Measurements from ENCODE around the gene CYYR1.

Gene CYYR1

GRCh38 chr21:26457817-26458216, 115.3 kb downstream of the CYYR1 start:
- H3K36me3 ChIP-seq (replicated peaks): no peaks in the 10 kb centered on the region
- no peaks in the 10 kb centered on the region for H3K27me3 ChIP-seq (ENCODE audit: low read depth)
- DNase-seq (ENCODE audit: low spot score in 2 of 2): no peak
- H3K4me1 ChIP-seq: no peaks in the 10 kb centered on the region
- H3K9me3 ChIP-seq: no peaks in the 10 kb centered on the region
- in situ Hi-C loops (cut with MboI; ENCODE audit: low sequenced_read_pairs): no loop called here
- H3K4me3 ChIP-seq: no peak overlapping the region

GRCh38 chr21:26453267-26453666, 119.8 kb downstream of the CYYR1 start:
- in situ Hi-C loops (cut with MboI; ENCODE audit: low sequenced_read_pairs): no loop called here
- Histone ChIP-seq H3K9me3 (no peaks in the 10 kb centered on the region), H3K4me1 (no peaks in the 10 kb centered on the region), H3K27me3 (ENCODE audit: low read depth) (no peaks in the 10 kb centered on the region), H3K36me3 (replicated peaks) (no peaks in the 10 kb centered on the region), H3K4me3 (no peak overlapping the region)
- no peak for DNase-seq (ENCODE audit: low spot score in 2 of 2)

DNA sequence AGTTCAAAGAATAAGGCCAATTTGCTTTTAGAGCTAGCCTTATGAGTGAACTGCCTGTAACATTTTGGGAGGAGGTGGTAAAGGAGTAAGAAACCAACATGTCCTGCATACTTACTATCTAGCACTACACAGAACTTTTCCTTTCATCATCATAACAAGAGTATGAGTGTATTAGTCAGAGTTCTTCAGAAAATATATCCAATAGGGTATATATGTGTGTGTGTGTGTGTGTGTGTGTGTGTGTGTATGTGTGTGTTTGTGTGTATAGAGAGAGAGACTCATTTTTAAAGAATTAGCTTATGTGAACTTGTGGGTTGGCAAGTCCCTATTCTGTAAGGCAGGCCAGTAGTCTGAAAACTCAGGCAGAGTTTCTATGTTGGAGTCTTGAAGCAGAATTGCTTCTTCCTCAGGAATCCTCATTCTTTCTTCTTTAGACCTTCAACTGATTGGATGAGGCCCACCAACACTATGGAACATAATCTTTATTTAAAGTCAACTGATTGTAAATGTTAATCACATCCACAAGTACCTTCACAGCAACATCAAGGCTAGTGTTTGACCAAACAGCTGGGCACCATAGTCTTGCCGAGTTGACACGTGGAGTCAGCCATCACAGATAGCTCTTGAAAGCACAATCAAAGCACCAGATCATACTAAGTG, 121.9 kb downstream of the CYYR1 start:
- Histone ChIP-seq H3K9me3 (no peaks in the 10 kb centered on the region), H3K4me3 (no peak overlapping the region), H3K27me3 (ENCODE audit: low read depth) (no peaks in the 10 kb centered on the region), H3K4me1 (peaks cover 15% of the 10 kb centered on the region), H3K36me3 (replicated peaks) (no peaks in the 10 kb centered on the region)
- in situ Hi-C loops (cut with MboI; ENCODE audit: low sequenced_read_pairs): no loop called here
- no peak for DNase-seq (ENCODE audit: low spot score in 2 of 2)

DNA sequence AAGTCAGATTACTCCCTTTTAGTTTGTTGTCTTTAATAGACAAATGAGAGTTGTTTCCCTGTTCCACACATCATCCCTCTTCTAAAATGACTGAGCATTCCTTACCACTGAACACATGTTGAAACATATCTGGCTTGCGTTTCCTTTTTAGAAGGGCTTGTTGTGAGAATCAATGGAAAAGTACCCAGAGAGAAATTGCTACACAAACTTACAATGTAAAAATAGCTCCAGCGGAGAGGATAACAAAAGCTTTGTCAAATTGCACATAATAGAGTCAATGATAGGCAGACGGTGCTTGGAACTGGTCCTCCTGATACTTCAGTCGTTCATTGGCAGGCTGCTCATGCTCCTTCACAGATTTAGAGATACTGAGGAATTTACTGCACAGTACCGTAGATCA, 123.9 kb downstream of the CYYR1 start:
- in situ Hi-C loops (cut with MboI; ENCODE audit: low sequenced_read_pairs): no loop called here
- no peaks in the 10 kb centered on the region for H3K36me3 ChIP-seq (replicated peaks)
- no peaks in the 10 kb centered on the region for H3K27me3 ChIP-seq (ENCODE audit: low read depth)
- DNase-seq (ENCODE audit: low spot score in 2 of 2): no peak
- no peaks in the 10 kb centered on the region for H3K9me3 ChIP-seq
- peaks cover 15% of the 10 kb centered on the region for H3K4me1 ChIP-seq
- no peak overlapping the region for H3K4me3 ChIP-seq

GRCh38 chr21:26448751-26449150, 124.3 kb downstream of the CYYR1 start:
- H3K9me3 ChIP-seq: no peaks in the 10 kb centered on the region
- H3K4me1 ChIP-seq: peaks cover 15% of the 10 kb centered on the region
- no peaks in the 10 kb centered on the region for H3K36me3 ChIP-seq (replicated peaks)
- no peaks in the 10 kb centered on the region for H3K27me3 ChIP-seq (ENCODE audit: low read depth)
- no peak overlapping the region for H3K4me3 ChIP-seq
- in situ Hi-C loops (cut with MboI; ENCODE audit: low sequenced_read_pairs): no loop called here
- DNase-seq (ENCODE audit: low spot score in 2 of 2): no peak

GRCh38 chr21:26447932-26448475, 125.1 kb downstream of the CYYR1 start:
- in situ Hi-C loops (cut with MboI; ENCODE audit: low sequenced_read_pairs): no loop called here
- DNase-seq (ENCODE audit: low spot score in 2 of 2): peak in 1 of 2 experiments; percentile 8
- Histone ChIP-seq H3K36me3 (replicated peaks) (no peaks in the 10 kb centered on the region), H3K9me3 (no peaks in the 10 kb centered on the region), H3K27me3 (ENCODE audit: low read depth) (no peaks in the 10 kb centered on the region), H3K4me3 (no peak overlapping the region), H3K4me1 (peaks cover 15% of the 10 kb centered on the region)

DNA sequence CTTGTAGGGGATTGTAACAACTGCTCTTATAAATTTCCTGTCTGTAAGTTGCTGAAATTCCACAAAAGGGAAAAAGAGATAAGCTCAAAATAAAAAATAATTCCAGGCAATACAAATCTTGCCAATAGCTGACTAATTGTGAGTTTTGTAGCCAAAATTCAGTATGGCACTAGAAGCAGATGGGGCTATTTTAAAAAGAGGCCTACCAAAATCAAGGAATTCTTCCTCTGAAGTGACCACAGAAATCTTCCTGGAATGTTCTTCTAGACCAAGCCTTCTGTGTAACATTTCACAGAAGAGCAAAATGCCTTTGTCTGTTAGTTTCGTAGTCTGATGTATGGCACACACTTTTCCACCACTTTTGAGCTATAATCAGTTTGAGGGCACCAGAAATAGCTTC, 127.6 kb downstream of the CYYR1 start:
- Histone ChIP-seq H3K9me3 (no peaks in the 10 kb centered on the region), H3K4me3 (no peak overlapping the region), H3K36me3 (replicated peaks) (no peaks in the 10 kb centered on the region), H3K4me1 (peaks cover 15% of the 10 kb centered on the region), H3K27me3 (ENCODE audit: low read depth) (no peaks in the 10 kb centered on the region)
- DNase-seq (ENCODE audit: low spot score in 2 of 2): no peak
- in situ Hi-C loops (cut with MboI; ENCODE audit: low sequenced_read_pairs): no loop called here

DNA sequence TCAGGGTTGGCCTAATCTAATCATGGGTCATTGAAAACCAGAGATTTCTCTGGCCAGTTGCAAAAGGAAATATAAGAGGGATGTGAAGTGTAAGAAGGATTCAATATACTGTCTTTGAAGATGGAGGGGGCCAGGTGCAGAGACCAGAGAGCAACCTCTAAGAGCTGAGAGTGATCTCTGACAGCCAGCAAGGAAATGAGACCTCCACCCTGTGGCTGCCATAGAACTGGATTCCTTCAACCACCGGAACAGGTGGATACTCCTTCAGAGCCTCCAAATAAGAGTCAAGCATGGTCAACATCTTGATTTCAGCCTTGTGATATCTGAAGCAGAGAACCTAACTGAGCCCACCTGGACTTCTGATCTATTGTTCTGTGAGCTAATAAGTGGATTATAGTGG, 128.4 kb downstream of the CYYR1 start:
- Histone ChIP-seq H3K4me3 (no peak overlapping the region), H3K9me3 (no peaks in the 10 kb centered on the region), H3K36me3 (replicated peaks) (no peaks in the 10 kb centered on the region), H3K4me1 (peaks cover 15% of the 10 kb centered on the region), H3K27me3 (ENCODE audit: low read depth) (no peaks in the 10 kb centered on the region)
- DNase-seq (ENCODE audit: low spot score in 2 of 2): no peak
- in situ Hi-C loops (cut with MboI; ENCODE audit: low sequenced_read_pairs): no loop called here

- no peak for DNase-seq (ENCODE audit: low spot score in 2 of 2)
- no peaks in the 10 kb centered on the region for H3K27me3 ChIP-seq (ENCODE audit: low read depth)
- no peaks in the 10 kb centered on the region for H3K36me3 ChIP-seq (replicated peaks)
- H3K4me3 ChIP-seq: no peak overlapping the region
- peaks cover 15% of the 10 kb centered on the region for H3K4me1 ChIP-seq
- no peaks in the 10 kb centered on the region for H3K9me3 ChIP-seq
- in situ Hi-C loops (cut with MboI; ENCODE audit: low sequenced_read_pairs): no loop called here
Observed at GRCh38 chr21:26443867-26444266, 129.2 kb downstream of the CYYR1 start.

DNA sequence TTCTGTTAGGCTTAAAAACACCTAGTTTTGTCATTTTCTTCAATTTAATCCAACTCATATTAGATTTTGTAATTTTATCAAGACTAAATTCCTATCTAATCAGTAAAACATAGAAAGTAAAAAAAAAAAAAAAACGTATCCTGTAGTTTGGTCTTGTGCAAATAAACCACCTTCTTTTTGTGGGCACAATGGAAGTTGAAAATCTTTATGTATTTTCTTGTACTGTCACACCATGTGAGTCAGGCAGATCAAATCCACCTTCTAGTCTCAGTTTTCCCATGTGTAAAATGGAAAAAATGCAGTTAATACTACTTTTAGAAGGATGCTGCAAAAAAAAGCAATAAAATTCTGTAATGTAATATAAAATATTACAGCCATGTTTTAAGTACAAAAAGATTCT, 129.8 kb downstream of the CYYR1 start:
- Histone ChIP-seq H3K4me3 (no peak overlapping the region), H3K27me3 (ENCODE audit: low read depth) (no peaks in the 10 kb centered on the region), H3K9me3 (no peaks in the 10 kb centered on the region), H3K4me1 (peaks cover 15% of the 10 kb centered on the region), H3K36me3 (replicated peaks) (no peaks in the 10 kb centered on the region)
- in situ Hi-C loops (cut with MboI; ENCODE audit: low sequenced_read_pairs): no loop called here
- no peak for DNase-seq (ENCODE audit: low spot score in 2 of 2)

DNA sequence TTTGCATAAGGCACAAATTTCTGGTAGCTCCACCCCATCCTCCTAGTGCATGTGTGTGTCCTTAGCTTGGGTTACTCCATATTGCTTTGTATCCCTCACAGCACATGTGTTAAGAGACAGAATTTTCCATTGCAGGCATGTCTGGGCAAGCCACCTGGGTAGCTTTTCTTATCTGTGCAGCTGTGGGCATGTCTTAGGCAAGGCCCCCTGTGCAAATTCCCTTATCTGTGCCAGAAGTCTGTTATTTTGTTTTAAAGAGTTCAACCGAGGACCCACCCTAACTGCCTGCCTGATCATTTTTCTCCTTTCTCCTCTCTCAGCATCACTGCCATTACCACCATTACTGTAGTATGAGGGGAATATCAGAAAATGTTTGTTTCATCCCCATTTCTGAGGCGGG, 131.9 kb downstream of the CYYR1 start:
- in situ Hi-C loops (cut with MboI; ENCODE audit: low sequenced_read_pairs): no loop called here
- H3K36me3 ChIP-seq (replicated peaks): no peaks in the 10 kb centered on the region

GRCh38 chr21:26438976-26439375, 134.1 kb downstream of the CYYR1 start:
- H3K4me1 ChIP-seq: no peaks in the 10 kb centered on the region
- no peak for DNase-seq (ENCODE audit: low spot score in 2 of 2)
- H3K4me3 ChIP-seq: no peak overlapping the region
- no peaks in the 10 kb centered on the region for H3K9me3 ChIP-seq
- H3K36me3 ChIP-seq (replicated peaks): no peaks in the 10 kb centered on the region
- H3K27me3 ChIP-seq (ENCODE audit: low read depth): no peaks in the 10 kb centered on the region
- in situ Hi-C loops (cut with MboI; ENCODE audit: low sequenced_read_pairs): no loop called here

More for the DNA sequence above, 131.9 kb downstream of the CYYR1 start:
- no peak overlapping the region for H3K4me3 ChIP-seq
- no peaks in the 10 kb centered on the region for H3K9me3 ChIP-seq
- DNase-seq (ENCODE audit: low spot score in 2 of 2): no peak
- no peaks in the 10 kb centered on the region for H3K4me1 ChIP-seq
- no peaks in the 10 kb centered on the region for H3K27me3 ChIP-seq (ENCODE audit: low read depth)

DNA sequence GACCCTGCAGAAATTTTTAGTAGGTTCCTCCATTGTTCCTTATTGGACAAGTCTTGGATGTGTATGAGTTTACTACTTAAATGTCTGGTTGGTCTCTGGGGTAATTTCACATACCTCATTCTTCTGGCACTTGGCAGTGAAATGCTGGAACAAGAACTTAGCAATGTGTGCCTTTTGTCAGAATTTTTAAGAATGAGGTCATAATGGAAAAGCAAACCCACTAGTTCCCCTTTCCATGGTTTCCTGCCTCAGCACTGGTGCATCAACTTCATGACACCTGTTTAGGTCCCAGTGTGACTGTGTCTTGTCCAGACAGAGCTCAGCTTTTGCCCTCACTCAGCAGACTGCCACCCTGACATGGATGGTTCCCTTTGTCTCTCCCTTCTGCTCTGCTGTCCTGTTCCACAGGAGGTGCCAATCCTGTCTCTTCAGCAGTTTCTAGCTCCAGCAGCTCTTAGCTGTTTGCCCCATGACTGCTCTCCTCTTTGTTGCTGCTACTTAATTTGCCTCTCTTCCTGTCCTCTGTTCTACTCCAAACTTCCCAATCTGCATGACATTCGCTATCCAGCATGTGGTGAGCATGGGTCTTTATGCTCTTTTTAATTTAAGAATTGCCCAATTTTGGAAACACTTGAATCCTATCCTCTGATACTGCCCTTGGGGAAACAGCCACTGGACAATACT, 135.6 kb downstream of the CYYR1 start:
- DNase-seq (ENCODE audit: low spot score in 2 of 2): no peak

GRCh38 chr21:26433386-26433785, 139.7 kb downstream of the CYYR1 start:
- H3K4me1 ChIP-seq: no peaks in the 10 kb centered on the region
- H3K9me3 ChIP-seq: no peaks in the 10 kb centered on the region
- no peak overlapping the region for H3K4me3 ChIP-seq
- in situ Hi-C loops (cut with MboI; ENCODE audit: low sequenced_read_pairs): no loop called here
- H3K27me3 ChIP-seq (ENCODE audit: low read depth): no peaks in the 10 kb centered on the region
- no peak for DNase-seq (ENCODE audit: low spot score in 2 of 2)
- H3K36me3 ChIP-seq (replicated peaks): no peaks in the 10 kb centered on the region

More for the DNA sequence above, 135.6 kb downstream of the CYYR1 start:
- no peaks in the 10 kb centered on the region for H3K36me3 ChIP-seq (replicated peaks)
- H3K9me3 ChIP-seq: no peaks in the 10 kb centered on the region
- H3K27me3 ChIP-seq (ENCODE audit: low read depth): no peaks in the 10 kb centered on the region
- in situ Hi-C loops (cut with MboI; ENCODE audit: low sequenced_read_pairs): no loop called here
- no peaks in the 10 kb centered on the region for H3K4me1 ChIP-seq
- no peak overlapping the region for H3K4me3 ChIP-seq

All from HAP-1 (cell line).